ENCODE results near the gene NEDD4L. TPM values are rescaled to one million over a fixed set of nuclear protein-coding genes. Genes with fewer than 3 reads are reported as not detected.

The NEDD4L gene
- total RNA-seq, 2 donors from 2014 or later: 5.0 to 7.3 TPM

- DNase-seq (no peak), ATAC-seq (replicated peaks in 1 of 2) (no peak)
- Mint-ChIP-seq H3K4me3 (no peak overlapping the region), H3K36me3 (ENCODE audit: insufficient read depth in 2 of 2) (no peaks in the 10 kb centered on the region), H3K27ac (no peak overlapping the region), H3K27me3 (ENCODE audit: low read depth) (peaks cover 14% of the 10 kb centered on the region), H3K4me1 (ENCODE audit: low read depth) (no peaks in the 10 kb centered on the region), H3K9me3 (no peaks in the 10 kb centered on the region)
These were observed 105.0 kb downstream of the NEDD4L start for GRCh38 chr18:58148954-58149471.

- H3K27me3 Mint-ChIP-seq (ENCODE audit: low read depth): peaks cover 7% of the 10 kb centered on the region
- ATAC-seq (replicated peaks in 1 of 2) (no peak), DNase-seq (no peak)
- no peak overlapping the region for H3K4me3 Mint-ChIP-seq
- peaks cover 5% of the 10 kb centered on the region for H3K4me1 Mint-ChIP-seq (ENCODE audit: low read depth)
- no peaks in the 10 kb centered on the region for H3K36me3 Mint-ChIP-seq (ENCODE audit: insufficient read depth in 2 of 2)
- no peak overlapping the region for H3K27ac Mint-ChIP-seq
- no peaks in the 10 kb centered on the region for H3K9me3 Mint-ChIP-seq
These were observed 106.7 kb downstream of the NEDD4L start for GRCh38 chr18:58150772-58151171.

- H3K9me3 Mint-ChIP-seq: no peaks in the 10 kb centered on the region
- DNase-seq (no peak), ATAC-seq (replicated peaks in 1 of 2) (no peak)
- H3K36me3 Mint-ChIP-seq (ENCODE audit: insufficient read depth in 2 of 2): no peaks in the 10 kb centered on the region
- no peak overlapping the region for H3K27ac Mint-ChIP-seq
- H3K4me3 Mint-ChIP-seq: no peak overlapping the region
- H3K4me1 Mint-ChIP-seq (ENCODE audit: low read depth): peaks cover 5% of the 10 kb centered on the region
- H3K27me3 Mint-ChIP-seq (ENCODE audit: low read depth): peaks cover 8% of the 10 kb centered on the region
These were observed 108.2 kb downstream of the NEDD4L start for GRCh38 chr18:58152216-58152615.

GRCh38 chr18:58152891-58153290 lies 108.9 kb downstream of the NEDD4L start:
- Mint-ChIP-seq H3K27ac (no peak overlapping the region), H3K27me3 (ENCODE audit: low read depth) (peaks cover 11% of the 10 kb centered on the region), H3K4me1 (ENCODE audit: low read depth) (peaks cover 5% of the 10 kb centered on the region), H3K9me3 (no peaks in the 10 kb centered on the region), H3K36me3 (ENCODE audit: insufficient read depth in 2 of 2) (no peaks in the 10 kb centered on the region), H3K4me3 (no peak overlapping the region)
- ATAC-seq (replicated peaks in 1 of 2): no peak
- no peak for DNase-seq

GRCh38 chr18:58156516-58156915 lies 112.5 kb downstream of the NEDD4L start:
- H3K4me3 Mint-ChIP-seq: no peak overlapping the region
- no peak for ATAC-seq (replicated peaks in 1 of 2)

GRCh38 chr18:58157237-58157636 lies 113.2 kb downstream of the NEDD4L start:
- H3K9me3 Mint-ChIP-seq: no peaks in the 10 kb centered on the region
- DNase-seq: no peak
- H3K4me1 Mint-ChIP-seq (ENCODE audit: low read depth): peaks cover 5% of the 10 kb centered on the region
- ATAC-seq (replicated peaks in 1 of 2): no peak
- no peaks in the 10 kb centered on the region for H3K36me3 Mint-ChIP-seq (ENCODE audit: insufficient read depth in 2 of 2)
- no peak overlapping the region for H3K27ac Mint-ChIP-seq
- peaks cover 16% of the 10 kb centered on the region for H3K27me3 Mint-ChIP-seq (ENCODE audit: low read depth)
- H3K4me3 Mint-ChIP-seq: no peak overlapping the region

More at GRCh38 chr18:58156516-58156915, 112.5 kb downstream of the NEDD4L start:
- H3K27ac Mint-ChIP-seq: no peak overlapping the region
- H3K27me3 Mint-ChIP-seq (ENCODE audit: low read depth): peaks cover 16% of the 10 kb centered on the region
- no peaks in the 10 kb centered on the region for H3K9me3 Mint-ChIP-seq
- peaks cover 5% of the 10 kb centered on the region for H3K4me1 Mint-ChIP-seq (ENCODE audit: low read depth)
- DNase-seq: no peak
- H3K36me3 Mint-ChIP-seq (ENCODE audit: insufficient read depth in 2 of 2): no peaks in the 10 kb centered on the region

GRCh38 chr18:58158008-58158407 lies 114.0 kb downstream of the NEDD4L start:
- ATAC-seq (replicated peaks in 1 of 2) (peak; percentile 31 to 72), DNase-seq (no peak)
- Mint-ChIP-seq H3K9me3 (no peaks in the 10 kb centered on the region), H3K36me3 (ENCODE audit: insufficient read depth in 2 of 2) (no peaks in the 10 kb centered on the region), H3K27ac (no peak overlapping the region), H3K4me3 (no peak overlapping the region), H3K27me3 (ENCODE audit: low read depth) (peaks cover 16% of the 10 kb centered on the region), H3K4me1 (ENCODE audit: low read depth) (peaks cover 5% of the 10 kb centered on the region)

- no peak for DNase-seq
- H3K27ac Mint-ChIP-seq: no peak overlapping the region
- H3K36me3 Mint-ChIP-seq (ENCODE audit: insufficient read depth in 2 of 2): no peaks in the 10 kb centered on the region
- peak; percentile 13 to 49 for ATAC-seq (replicated peaks in 1 of 2)
- peaks cover 5% of the 10 kb centered on the region for H3K4me1 Mint-ChIP-seq (ENCODE audit: low read depth)
- peaks cover 16% of the 10 kb centered on the region for H3K27me3 Mint-ChIP-seq (ENCODE audit: low read depth)
- H3K9me3 Mint-ChIP-seq: no peaks in the 10 kb centered on the region
- no peak overlapping the region for H3K4me3 Mint-ChIP-seq
These were observed 114.4 kb downstream of the NEDD4L start for GRCh38 chr18:58158459-58158858.

- no peaks in the 10 kb centered on the region for H3K36me3 Mint-ChIP-seq (ENCODE audit: insufficient read depth in 2 of 2)
- H3K4me3 Mint-ChIP-seq: no peak overlapping the region
- H3K27me3 Mint-ChIP-seq (ENCODE audit: low read depth): peaks cover 14% of the 10 kb centered on the region
- H3K27ac Mint-ChIP-seq: no peak overlapping the region
- no peaks in the 10 kb centered on the region for H3K9me3 Mint-ChIP-seq
- no peak for DNase-seq
- no peak for ATAC-seq (replicated peaks in 1 of 2)
- no peaks in the 10 kb centered on the region for H3K4me1 Mint-ChIP-seq (ENCODE audit: low read depth)
These were observed 117.6 kb downstream of the NEDD4L start for GRCh38 chr18:58161659-58162058.

GRCh38 chr18:58162127-58162526 lies 118.1 kb downstream of the NEDD4L start:
- H3K36me3 Mint-ChIP-seq (ENCODE audit: insufficient read depth in 2 of 2): no peaks in the 10 kb centered on the region
- H3K27ac Mint-ChIP-seq: no peak overlapping the region
- H3K4me3 Mint-ChIP-seq: no peak overlapping the region
- H3K27me3 Mint-ChIP-seq (ENCODE audit: low read depth): peaks cover 9% of the 10 kb centered on the region
- no peaks in the 10 kb centered on the region for H3K4me1 Mint-ChIP-seq (ENCODE audit: low read depth)
- no peak for ATAC-seq (replicated peaks in 1 of 2)
- no peak for DNase-seq
- H3K9me3 Mint-ChIP-seq: no peaks in the 10 kb centered on the region

GRCh38 chr18:58163004-58163590 lies 119.1 kb downstream of the NEDD4L start:
- Mint-ChIP-seq H3K36me3 (ENCODE audit: insufficient read depth in 2 of 2) (no peaks in the 10 kb centered on the region), H3K4me3 (no peak overlapping the region)
- ATAC-seq (replicated peaks in 1 of 2): no peak

GRCh38 chr18:58166278-58166844 lies 122.3 kb downstream of the NEDD4L start:
- Mint-ChIP-seq H3K36me3 (ENCODE audit: insufficient read depth in 2 of 2) (no peaks in the 10 kb centered on the region), H3K27ac (no peak overlapping the region), H3K4me1 (ENCODE audit: low read depth) (no peaks in the 10 kb centered on the region), H3K27me3 (ENCODE audit: low read depth) (no peaks in the 10 kb centered on the region), H3K9me3 (no peaks in the 10 kb centered on the region), H3K4me3 (no peak overlapping the region)
- ATAC-seq (replicated peaks in 1 of 2): no peak
- no peak for DNase-seq

More at GRCh38 chr18:58163004-58163590, 119.1 kb downstream of the NEDD4L start:
- Mint-ChIP-seq H3K9me3 (no peaks in the 10 kb centered on the region), H3K27me3 (ENCODE audit: low read depth) (peaks cover 5% of the 10 kb centered on the region), H3K27ac (no peak overlapping the region), H3K4me1 (ENCODE audit: low read depth) (no peaks in the 10 kb centered on the region)
- DNase-seq: no peak

- no peak overlapping the region for H3K27ac Mint-ChIP-seq
- no peak overlapping the region for H3K4me3 Mint-ChIP-seq
- DNase-seq: no peak
- no peaks in the 10 kb centered on the region for H3K36me3 Mint-ChIP-seq (ENCODE audit: insufficient read depth in 2 of 2)
- H3K4me1 Mint-ChIP-seq (ENCODE audit: low read depth): no peaks in the 10 kb centered on the region
- H3K9me3 Mint-ChIP-seq: no peaks in the 10 kb centered on the region
- no peak for ATAC-seq (replicated peaks in 1 of 2)
- H3K27me3 Mint-ChIP-seq (ENCODE audit: low read depth): peaks cover 5% of the 10 kb centered on the region
These were observed 123.0 kb downstream of the NEDD4L start for GRCh38 chr18:58167073-58167472.

GRCh38 chr18:58168221-58168620 lies 124.2 kb downstream of the NEDD4L start:
- peaks cover 10% of the 10 kb centered on the region for H3K27me3 Mint-ChIP-seq (ENCODE audit: low read depth)
- H3K9me3 Mint-ChIP-seq: no peaks in the 10 kb centered on the region
- H3K27ac Mint-ChIP-seq: no peak overlapping the region
- H3K4me1 Mint-ChIP-seq (ENCODE audit: low read depth): no peaks in the 10 kb centered on the region
- ATAC-seq (replicated peaks in 1 of 2) (no peak), DNase-seq (no peak)
- no peaks in the 10 kb centered on the region for H3K36me3 Mint-ChIP-seq (ENCODE audit: insufficient read depth in 2 of 2)
- no peak overlapping the region for H3K4me3 Mint-ChIP-seq

Measured in activated T-cell treated with anti-CD3 and anti-CD28 coated beads, Interleukin-2, amount 50 U/mL, for 72 hours (primary cell).